GM12878 (cell line): ENCODE measurements around the gene STARD3. TPM values are rescaled to one million over a fixed set of nuclear protein-coding genes. Genes with fewer than 3 reads are reported as not detected.

Source experiments
- ATAC-seq: fragments of 200-7000 bp; cut with Tn5 transposase; 3 replicates; pipeline ENCODE4 v1.9.1; 2020; ENCODE audit warnings: mild to moderate bottlenecking, moderate library complexity
- BruUV-seq: library from RNA; stranded (reverse); fragments of 400-500 nt; replicated peaks from 2 replicates; lab custom pipeline; 2021; lab: Mats Ljungman, UMichigan
- CTCF ChIA-PET: fragments of 300-600 bp; sonication (Branson Sonifier 250); formaldehyde crosslinking; extraction: SDS; loops from one replicate; lab custom pipeline; 2021; ENCODE audit warnings: inconsistent platforms; lab: Yijun Ruan, JAX
- POLR2A ChIA-PET: fragments of 350-600 bp; formaldehyde crosslinking; extraction: SDS; loops from one replicate; lab custom pipeline; 2021; ENCODE audit warnings: inconsistent platforms; lab: Charles Lee
- RAD21 ChIA-PET: fragments of 300-600 bp; sonication (Branson Sonifier 250); formaldehyde crosslinking; loops from one replicate; lab custom pipeline; 2023; ENCODE audit warnings: antibody characterized with exemption; ENCODE audit not compliant: unreplicated experiment; lab: Charles Lee
- SMC1A ChIA-PET: fragments of 300-600 bp; sonication (Branson Sonifier 250); formaldehyde crosslinking; loops from one replicate; lab custom pipeline; 2023; ENCODE audit not compliant: unreplicated experiment, uncharacterized antibody; lab: Charles Lee
- DNase-seq: peaks from one replicate; pipeline ENCODE4 v3.0.0-alpha.2; 2011; ENCODE audit warnings: low read depth, low spot score
- FAIRE-seq: peaks from 3 replicates; lab custom pipeline; 2011; peaks lifted over from hg19 to GRCh38; lab: Jason Lieb, UNC
- H2AFZ ChIP-seq: 2 replicates; pipeline ENCODE4 v1.6.0; 2011; ENCODE audit warnings: low read depth, low read length, control low read depth; ENCODE audit not compliant: control insufficient read depth
- H3K27ac ChIP-seq: 2 replicates; pipeline ENCODE4 v1.5.1; 2011; ENCODE audit warnings: control low read depth; ENCODE audit not compliant: control insufficient read depth, insufficient read depth
- H3K27me3 ChIP-seq, 2 experiments: replicated peaks in 1 of 2; 2 replicates each; pipeline versions ENCODE4 v1.6.0 to v1.6.1; 2011; ENCODE audit warnings: low read length in 1 of 2; ENCODE audit not compliant: control insufficient read depth in 2 of 2, insufficient read depth in 2 of 2
- H3K36me3 ChIP-seq, 2 experiments: 2 replicates each; pipeline ENCODE4 v1.5.1; 2011; ENCODE audit warnings: low read length in 1 of 2; ENCODE audit not compliant: control insufficient read depth in 2 of 2, insufficient read depth in 2 of 2
- H3K4me1 ChIP-seq: 2 replicates; pipeline ENCODE4 v1.6.1; 2011; ENCODE audit warnings: mild to moderate bottlenecking, low read length, moderate library complexity, mixed read lengths; ENCODE audit not compliant: control insufficient read depth, insufficient read depth
- H3K4me2 ChIP-seq: 2 replicates; pipeline ENCODE4 v1.6.0; 2011; ENCODE audit warnings: control low read depth; ENCODE audit not compliant: control insufficient read depth, insufficient read depth
- H3K4me3 ChIP-seq: fragments of 200-600 bp; sonication (generic); 2 replicates; pipeline ENCODE4 v1.5.1; 2016
- H3K79me2 ChIP-seq: 2 replicates; pipeline ENCODE4 v1.6.0; 2011; ENCODE audit warnings: low read length; ENCODE audit not compliant: control insufficient read depth, insufficient read depth
- H3K9ac ChIP-seq: 2 replicates; pipeline ENCODE4 v1.8.0; 2011; ENCODE audit warnings: low read length, control low read depth, mixed read lengths; ENCODE audit not compliant: control insufficient read depth, insufficient read depth
- H3K9me3 ChIP-seq: replicated peaks from 3 replicates; pipeline ENCODE4 v1.5.1; 2011; ENCODE audit warnings: mild to moderate bottlenecking, low read length; ENCODE audit not compliant: control insufficient read depth, insufficient read depth
- H4K20me1 ChIP-seq: 2 replicates; pipeline ENCODE4 v1.6.0; 2011; ENCODE audit not compliant: control insufficient read depth, insufficient read depth
- BCL11A ChIP-seq: IDR thresholded peaks from 2 replicates; pipeline ENCODE4 v1.6.1; 2011; ENCODE audit warnings: low read depth, low read length
- FOS ChIP-seq: IDR thresholded peaks from 3 replicates; pipeline ENCODE4 v1.6.1; 2011; ENCODE audit warnings: borderline replicate concordance; ENCODE audit not compliant: insufficient read length; ENCODE audit errors: extremely low read depth
- NBN ChIP-seq: fragments of 450-650 bp; IDR thresholded peaks from 2 replicates; pipeline ENCODE4 v1.6.1; 2016
- PML ChIP-seq: IDR thresholded peaks from 2 replicates; pipeline ENCODE4 v1.6.1; 2012; ENCODE audit warnings: low read length, inconsistent platforms
- RCOR1 ChIP-seq: conservative IDR thresholded peaks from 2 replicates; pipeline ENCODE4 v1.6.1; 2012; ENCODE audit warnings: low read depth, low read length, improper control_type of control experiment
- RFX5 ChIP-seq: IDR thresholded peaks from 2 replicates; pipeline ENCODE4 v1.6.1; 2011; ENCODE audit warnings: low read depth, low read length, improper control_type of control experiment
- SP1 ChIP-seq: IDR thresholded peaks from one replicate; pipeline ENCODE4 v1.6.1; 2011; ENCODE audit warnings: low read depth, low read length
- WGBS: methylation state at CpG from one replicate; pipeline ENCODE4 v1.1.6; 2016; ENCODE audit warnings: low lambda C conversion rate; ENCODE audit not compliant: insufficient replicate concordance, insufficient coverage; ENCODE audit errors: missing lambda C conversion rate; 5-methylcytosine and 5-hydroxymethylcytosine counted together
- in situ Hi-C: fragments of 300-500 bp; cut with MboI; formaldehyde crosslinking; loops from 9 replicates; pipeline ENCODE4 v1.14.3; 2018; ENCODE audit warnings: mixed read lengths
- intact Hi-C: fragments of 100-400 bp; cut with micrococcal nuclease; formaldehyde crosslinking; loops from one replicate; pipeline ENCODE4 v1.14.2; 2022; ENCODE audit not compliant: unreplicated experiment
- polyA plus RNA-seq, 11 experiments: library from polyadenylated mRNA; depleted of rRNA in 4 of 11; unstranded in 6 of 11; stranded (reverse) in 5 of 11; fragments of >200 nt; fragmentation: Nextera tagmentation in 4 of 11; fragmentation: Illumina TruSeq in 1 of 11; extraction: Ambion mirVana in 4 of 11; extraction: Trizol in 1 of 11; gene quantifications; 1 replicate in 1 of 11; 2 replicates in 10 of 11; pipeline versions ENCODE4 v1.2.1 to v1.2.3, GENCODE V29; 2011 to 2016; ENCODE audit warnings: inconsistent platforms in 2 of 11, missing spikeins in 2 of 11, low read depth in 1 of 11
- total RNA-seq, 4 experiments: library from RNA; depleted of rRNA in 3 of 4; stranded (reverse); fragments of >200 nt in 3 of 4; fragmentation: Illumina TruSeq in 1 of 4; extraction: Trizol in 1 of 4; gene quantifications; 2 replicates each; pipeline versions ENCODE4 v1.2.1 to v1.2.3, GENCODE V29; 2013 to 2021
- TF ChIP-seq, protein P1 (sequence below): IDR thresholded peaks from 2 replicates; pipeline ENCODE4 v1.6.1; 2012; ENCODE audit warnings: low read depth, low read length, improper control_type of control experiment
- TF ChIP-seq, protein P2 (sequence below): IDR thresholded peaks from 2 replicates; pipeline ENCODE4 v1.6.1; 2011; ENCODE audit warnings: borderline replicate concordance, low read depth, mild to moderate bottlenecking, moderate library complexity, mixed read lengths, low read length; ENCODE audit not compliant: insufficient read depth; ENCODE audit errors: extremely low read length

The STARD3 gene
- total and polyA plus RNA-seq, 10 of the 15 experiments (the other 5 are each of a cell fraction or from before 2014, with no cell fraction given): 0.08 to 62.7 (median 27.5) TPM

DNA sequence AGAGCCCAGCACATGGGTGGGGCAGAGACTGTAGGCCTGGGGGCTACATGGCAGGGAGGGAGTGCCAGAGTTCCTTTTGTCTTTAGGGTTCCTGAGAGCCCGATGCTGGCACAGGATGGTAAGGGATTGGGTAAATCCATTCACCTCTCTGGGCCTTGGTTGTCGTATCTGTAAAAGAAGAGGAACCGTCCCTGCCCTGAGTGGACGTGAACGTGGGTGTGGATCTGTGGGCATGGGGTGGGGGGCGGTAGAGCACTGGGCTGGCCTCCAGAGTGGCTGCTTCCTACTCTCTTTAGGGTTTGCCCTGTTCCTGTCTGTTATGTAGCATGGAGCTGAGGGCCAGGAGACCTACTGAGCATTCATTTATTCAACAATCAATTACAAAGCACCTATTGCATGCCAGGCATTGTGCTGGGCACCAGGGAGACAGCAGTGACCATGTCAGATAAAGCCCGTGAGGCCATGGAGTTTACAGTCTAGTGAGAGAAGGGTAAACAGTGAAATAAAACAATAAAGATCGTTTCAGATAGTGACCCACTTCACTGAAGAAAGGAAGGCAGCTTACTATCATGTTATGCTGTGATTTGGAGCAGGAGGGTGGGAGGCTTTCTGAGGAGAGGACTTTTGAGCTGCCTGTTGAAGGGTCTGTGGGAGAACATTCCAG is 15.1 kb downstream of the STARD3 start:
- ATAC-seq (no peak), FAIRE-seq (no peak), DNase-seq (no peak)
- TF ChIP-seq, protein P1, sequence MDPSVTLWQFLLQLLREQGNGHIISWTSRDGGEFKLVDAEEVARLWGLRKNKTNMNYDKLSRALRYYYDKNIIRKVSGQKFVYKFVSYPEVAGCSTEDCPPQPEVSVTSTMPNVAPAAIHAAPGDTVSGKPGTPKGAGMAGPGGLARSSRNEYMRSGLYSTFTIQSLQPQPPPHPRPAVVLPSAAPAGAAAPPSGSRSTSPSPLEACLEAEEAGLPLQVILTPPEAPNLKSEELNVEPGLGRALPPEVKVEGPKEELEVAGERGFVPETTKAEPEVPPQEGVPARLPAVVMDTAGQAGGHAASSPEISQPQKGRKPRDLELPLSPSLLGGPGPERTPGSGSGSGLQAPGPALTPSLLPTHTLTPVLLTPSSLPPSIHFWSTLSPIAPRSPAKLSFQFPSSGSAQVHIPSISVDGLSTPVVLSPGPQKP: no peak
- TF ChIP-seq SP1: no peak
- no peak for TF ChIP-seq RCOR1
- TF ChIP-seq, protein P2, sequence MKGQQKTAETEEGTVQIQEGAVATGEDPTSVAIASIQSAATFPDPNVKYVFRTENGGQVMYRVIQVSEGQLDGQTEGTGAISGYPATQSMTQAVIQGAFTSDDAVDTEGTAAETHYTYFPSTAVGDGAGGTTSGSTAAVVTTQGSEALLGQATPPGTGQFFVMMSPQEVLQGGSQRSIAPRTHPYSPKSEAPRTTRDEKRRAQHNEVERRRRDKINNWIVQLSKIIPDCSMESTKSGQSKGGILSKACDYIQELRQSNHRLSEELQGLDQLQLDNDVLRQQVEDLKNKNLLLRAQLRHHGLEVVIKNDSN: no peak
- TF ChIP-seq FOS: no peak
- TF ChIP-seq NBN: no peak
- no peak for TF ChIP-seq BCL11A
- TF ChIP-seq PML: no peak
- TF ChIP-seq RFX5: no peak
- H3K27me3 ChIP-seq: no peaks in the 10 kb centered on the region
- H3K36me3 ChIP-seq: peaks cover 4 to 7% of the 10 kb centered on the region in 2 experiments; a peak in 3 of 4 replicates
- ChIA-PET CTCF (interaction anchor here (0.7 to 8.8 kb wide), 17 partner anchors 8 to 112 kb away, joined by 3 to 100 read pairs (median 4); partner anchors contain the start of genes MIEN1, PGAP3, PNMT and STARD3), RAD21 (interaction anchor here (1.5 kb wide), 1 partner anchor 213 kb away, joined by 3 read pairs; no protein-coding TSS in a partner anchor), POLR2A (no interaction called here), SMC1A (interaction anchor here (1.4 kb wide), 1 partner anchor 78 kb away, joined by 3 read pairs; the partner anchor contains the start of gene MIEN1)
- intact Hi-C loops (no loop called here), in situ Hi-C loops (no loop called here)
- H4K20me1 ChIP-seq: no peaks in the 10 kb centered on the region
- H3K9ac ChIP-seq: no peak overlapping the region
- no peaks in the 10 kb centered on the region; the same call in 1 of the 2 replicates for H3K79me2 ChIP-seq
- no peak overlapping the region for H3K4me2 ChIP-seq
- WGBS: 86% methylated on average over 8 of the region's 8 CpGs
- no peaks in the 10 kb centered on the region for H3K9me3 ChIP-seq
- no TSS peak for BruUV-seq
- no peak overlapping the region for H3K4me3 ChIP-seq
- no peaks in the 10 kb centered on the region for H3K4me1 ChIP-seq
- H3K27ac ChIP-seq: no peak overlapping the region
- H2AFZ ChIP-seq: no peak overlapping the region
